A549 (cell line): ENCODE results near the gene RPH3AL. TPM values are rescaled to one million over a fixed set of nuclear protein-coding genes. Genes with fewer than 3 reads are reported as not detected.
A peak's percentile ranks its signal among the peaks of the same experiment; 100 is the strongest.

ENCODE experiments used
- ATAC-seq, 2 experiments: fragments of 200-7000 bp in 1 of 2; fragments of >200 bp in 1 of 2; cut with Nextera tagmentation in 1 of 2; cut with Tn5 transposase in 1 of 2; 3 replicates each; pipeline versions ENCODE4 v1.8.0 to v1.9.1; 2018 to 2020; ENCODE audit warnings: mild to moderate bottlenecking in 1 of 2, moderate library complexity in 1 of 2
- CTCF ChIA-PET: fragments of 300-600 bp; sonication (Branson Sonifier 250); formaldehyde crosslinking; extraction: SDS; loops from one replicate; lab custom pipeline; 2021; ENCODE audit warnings: antibody characterized with exemption, inconsistent platforms; lab: Yijun Ruan, JAX
- POLR2A ChIA-PET: fragments of 350-600 bp; formaldehyde crosslinking; extraction: SDS; loops from one replicate; lab custom pipeline; 2021; ENCODE audit warnings: antibody characterized with exemption, inconsistent platforms; lab: Yijun Ruan, JAX
- DNase-seq, 2 experiments: peaks; one replicate each; pipeline versions ENCODE4 v3.0.0 to v3.0.0-alpha.2; 2011 to 2016; ENCODE audit warnings: low read depth in 1 of 2, low spot score in 1 of 2
- FAIRE-seq: peaks from 2 replicates; lab custom pipeline; 2011; peaks lifted over from hg19 to GRCh38; lab: Jason Lieb, UNC
- H3K27ac ChIP-seq, 2 experiments: fragments of >200 bp; sonication (Bioruptor Twin); formaldehyde crosslinking; 3 replicates each; pipeline ENCODE4 v1.5.1; 2016 to 2017
- H3K4me1 ChIP-seq: fragments of >200 bp; sonication (Bioruptor Twin); formaldehyde crosslinking; 3 replicates; pipeline ENCODE4 v1.6.1; 2016
- H3K4me2 ChIP-seq: fragments of >200 bp; sonication (Bioruptor Twin); formaldehyde crosslinking; 3 replicates; pipeline ENCODE4 v1.6.1; 2016
- H3K4me3 ChIP-seq: fragments of >200 bp; sonication (Bioruptor Twin); formaldehyde crosslinking; 3 replicates; pipeline ENCODE4 v1.5.1; 2016
- H3K9me3 ChIP-seq: fragments of >200 bp; sonication (Bioruptor Twin); formaldehyde crosslinking; 3 replicates; pipeline ENCODE4 v1.6.1; 2016
- CHD2 ChIP-seq: fragments of 150-350 bp; IDR thresholded peaks from 2 replicates; pipeline ENCODE4 v1.6.1; 2014; ENCODE audit warnings: low read length; ENCODE audit not compliant: partially characterized antibody
- CHD4 ChIP-seq: fragments of 200-600 bp; sonication (generic); IDR thresholded peaks from 2 replicates; pipeline ENCODE4 v1.6.1; 2016; ENCODE audit warnings: antibody characterized with exemption, mild to moderate bottlenecking, borderline replicate concordance
- E2F6 ChIP-seq: IDR thresholded peaks from 2 replicates; pipeline ENCODE4 v1.6.1; 2012; ENCODE audit warnings: low read depth, borderline replicate concordance
- EHF ChIP-seq: fragments of 250-450 bp; sonication (Bioruptor Pico); IDR thresholded peaks from 2 replicates; pipeline ENCODE4 v1.5.0; 2020; ENCODE audit warnings: mild to moderate bottlenecking
- EP300 ChIP-seq, 2 experiments: fragments of >200 bp; sonication (Bioruptor Twin); formaldehyde crosslinking; IDR thresholded peaks; 2 replicates in 1 of 2; 3 replicates in 1 of 2; pipeline ENCODE4 v1.6.1; 2016 to 2017
- ESRRA ChIP-seq: fragments of 150-350 bp; IDR thresholded peaks from 2 replicates; pipeline ENCODE4 v1.6.1; 2014; ENCODE audit warnings: mild to moderate bottlenecking, low read length, borderline replicate concordance
- FOSB ChIP-seq: fragments of 250-450 bp; sonication (Bioruptor Pico); IDR thresholded peaks from 2 replicates; pipeline ENCODE4 v1.5.0; 2020; ENCODE audit warnings: mild to moderate bottlenecking, moderate library complexity
- FOXS1 ChIP-seq: fragments of 250-450 bp; sonication (Bioruptor Pico); IDR thresholded peaks from 2 replicates; pipeline ENCODE4 v1.5.0; 2020; ENCODE audit warnings: mild to moderate bottlenecking, moderate library complexity
- HDAC2 ChIP-seq: fragments of 200-600 bp; sonication (generic); IDR thresholded peaks from 2 replicates; pipeline ENCODE4 v1.6.1; 2016
- KDM5A ChIP-seq: fragments of 200-600 bp; sonication (generic); IDR thresholded peaks from 2 replicates; pipeline ENCODE4 v1.6.1; 2016; ENCODE audit warnings: antibody characterized with exemption, mild to moderate bottlenecking
- NPAS2 ChIP-seq: fragments of 250-450 bp; sonication (Bioruptor Pico); IDR thresholded peaks from 2 replicates; pipeline ENCODE4 v1.8.0; 2022; ENCODE audit warnings: mild to moderate bottlenecking, moderate library complexity, borderline replicate concordance
- NR3C1 ChIP-seq: fragments of >200 bp; sonication (Bioruptor Twin); formaldehyde crosslinking; IDR thresholded peaks from 3 replicates; pipeline ENCODE4 v1.6.1; 2017
- PHF8 ChIP-seq: fragments of 200-600 bp; sonication (generic); IDR thresholded peaks from 2 replicates; pipeline ENCODE4 v1.6.1; 2016; ENCODE audit warnings: low read depth, mild to moderate bottlenecking, antibody characterized with exemption, moderate library complexity, borderline replicate concordance
- RFX5 ChIP-seq: fragments of 450-650 bp; IDR thresholded peaks from 2 replicates; pipeline ENCODE4 v1.7.1; 2014; ENCODE audit warnings: antibody characterized with exemption, mild to moderate bottlenecking, moderate library complexity
- RNF2 ChIP-seq: fragments of 200-600 bp; sonication (generic); IDR thresholded peaks from 2 replicates; pipeline ENCODE4 v1.6.1; 2016; ENCODE audit warnings: low read depth, mild to moderate bottlenecking, antibody characterized with exemption, moderate library complexity, borderline replicate concordance
- SMC3 ChIP-seq: fragments of >200 bp; sonication (Bioruptor Twin); formaldehyde crosslinking; IDR thresholded peaks from 3 replicates; pipeline ENCODE4 v1.6.1; 2018; ENCODE audit warnings: inconsistent platforms
- SREBF2 ChIP-seq: fragments of 450-650 bp; IDR thresholded peaks from 2 replicates; pipeline ENCODE4 v1.6.1; 2014; ENCODE audit warnings: mild to moderate bottlenecking, moderate library complexity
- TP53 ChIP-seq: fragments of 250-450 bp; sonication (Bioruptor Pico); IDR thresholded peaks from 2 replicates; pipeline ENCODE4 v1.5.0; 2021; ENCODE audit warnings: mild to moderate bottlenecking, moderate library complexity
- ZFP36 ChIP-seq: fragments of 450-650 bp; IDR thresholded peaks from 2 replicates; pipeline ENCODE4 v1.6.1; 2014; ENCODE audit warnings: borderline replicate concordance; ENCODE audit not compliant: partially characterized antibody
- WGBS: methylation state at CpG from one replicate; pipeline ENCODE4 v1.1.6; 2017; ENCODE audit errors: missing lambda C conversion rate; 5-methylcytosine and 5-hydroxymethylcytosine counted together
- polyA plus RNA-seq, 4 experiments: library from polyadenylated mRNA; depleted of rRNA in 3 of 4; stranded (reverse); fragments of >200 nt; fragmentation: RNase III in 1 of 4; extraction: RNeasy Plus Mini Kit Qiagen cat#74134 plus additional on column Dnase treatment in 1 of 4; gene quantifications; 2 replicates in 3 of 4; 3 replicates in 1 of 4; pipeline ENCODE4 v1.2.3, GENCODE V29; 2011 to 2017
- TF ChIP-seq, protein P1 (sequence below): fragments of 150-350 bp; IDR thresholded peaks from 2 replicates; pipeline ENCODE4 v1.6.1; 2014; ENCODE audit warnings: low read depth, mild to moderate bottlenecking, low read length
- TF ChIP-seq, protein P2 (sequence below): fragments of >200 bp; sonication (Bioruptor Twin); formaldehyde crosslinking; IDR thresholded peaks from 2 replicates; pipeline ENCODE4 v1.6.1; 2016
- TF ChIP-seq, protein P3 (sequence below): IDR thresholded peaks from 2 replicates; pipeline ENCODE4 v1.6.1; 2012

RPH3AL gene
- polyA plus RNA-seq, 2 of the 4 experiments (the other 2 are of a cell fraction) = 23.3 to 31.1 TPM

GRCh38 chr17:246851-247421 is 105.7 kb downstream of the RPH3AL start:
- 92% methylated on average over 23 of the region's 23 CpGs for WGBS
- Histone ChIP-seq H3K4me2 (no peak overlapping the region), H3K27ac (no peak overlapping the region), H3K4me3 (no peak overlapping the region), H3K4me1 (no peaks in the 10 kb centered on the region), H3K9me3 (no peaks in the 10 kb centered on the region)
- TF ChIP-seq CHD2 (no peak), ZFP36 (no peak), TP53 (CRISPR knock-in tag) (no peak), ESRRA (no peak), SREBF2 (no peak), RFX5 (no peak), E2F6 (no peak), RNF2 (no peak), PHF8 (no peak), CHD4 (no peak), FOXS1 (CRISPR knock-in tag) (no peak), EHF (no peak)
- TF ChIP-seq, protein P1, sequence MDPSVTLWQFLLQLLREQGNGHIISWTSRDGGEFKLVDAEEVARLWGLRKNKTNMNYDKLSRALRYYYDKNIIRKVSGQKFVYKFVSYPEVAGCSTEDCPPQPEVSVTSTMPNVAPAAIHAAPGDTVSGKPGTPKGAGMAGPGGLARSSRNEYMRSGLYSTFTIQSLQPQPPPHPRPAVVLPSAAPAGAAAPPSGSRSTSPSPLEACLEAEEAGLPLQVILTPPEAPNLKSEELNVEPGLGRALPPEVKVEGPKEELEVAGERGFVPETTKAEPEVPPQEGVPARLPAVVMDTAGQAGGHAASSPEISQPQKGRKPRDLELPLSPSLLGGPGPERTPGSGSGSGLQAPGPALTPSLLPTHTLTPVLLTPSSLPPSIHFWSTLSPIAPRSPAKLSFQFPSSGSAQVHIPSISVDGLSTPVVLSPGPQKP = no peak
- TF ChIP-seq, protein P2, sequence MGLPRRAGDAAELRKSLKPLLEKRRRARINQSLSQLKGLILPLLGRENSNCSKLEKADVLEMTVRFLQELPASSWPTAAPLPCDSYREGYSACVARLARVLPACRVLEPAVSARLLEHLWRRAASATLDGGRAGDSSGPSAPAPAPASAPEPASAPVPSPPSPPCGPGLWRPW = no peak
- CTCF ChIA-PET = no interaction called here
- FAIRE-seq (no peak), ATAC-seq (peak in 1 of 2 experiments; percentile 34; a peak in 3 of 6 replicates), DNase-seq (no peak)
- POLR2A ChIA-PET = no interaction called here

DNA sequence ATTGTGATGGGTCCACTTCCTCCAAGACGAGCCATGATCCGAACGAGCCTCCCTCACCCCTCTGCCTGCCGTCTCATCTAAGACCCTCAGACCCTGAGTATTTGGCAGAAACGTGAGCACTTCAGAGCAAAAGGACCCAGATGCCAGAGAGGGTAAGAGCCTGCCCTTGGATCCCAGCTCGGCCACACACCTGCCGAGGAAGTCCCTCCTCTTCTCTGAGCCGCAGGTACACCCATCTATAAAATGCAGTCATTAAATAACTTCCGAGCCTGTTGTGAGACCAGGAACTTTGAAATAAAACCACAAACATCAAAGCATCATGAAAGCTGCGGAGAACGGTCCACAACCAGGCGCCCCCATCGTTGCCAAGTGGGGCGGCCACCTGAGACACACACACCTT is 106.4 kb downstream of the RPH3AL start:
- FAIRE-seq (no peak), ATAC-seq (no peak), DNase-seq (no peak)
- Histone ChIP-seq H3K27ac (no peak overlapping the region), H3K4me1 (no peaks in the 10 kb centered on the region), H3K4me3 (no peak overlapping the region), H3K9me3 (no peaks in the 10 kb centered on the region), H3K4me2 (no peak overlapping the region)
- CTCF ChIA-PET = no interaction called here
- POLR2A ChIA-PET = no interaction called here
- WGBS = 96% methylated on average over 14 of the region's 14 CpGs
- TF ChIP-seq SMC3 (no peak), ESRRA (no peak)

DNA sequence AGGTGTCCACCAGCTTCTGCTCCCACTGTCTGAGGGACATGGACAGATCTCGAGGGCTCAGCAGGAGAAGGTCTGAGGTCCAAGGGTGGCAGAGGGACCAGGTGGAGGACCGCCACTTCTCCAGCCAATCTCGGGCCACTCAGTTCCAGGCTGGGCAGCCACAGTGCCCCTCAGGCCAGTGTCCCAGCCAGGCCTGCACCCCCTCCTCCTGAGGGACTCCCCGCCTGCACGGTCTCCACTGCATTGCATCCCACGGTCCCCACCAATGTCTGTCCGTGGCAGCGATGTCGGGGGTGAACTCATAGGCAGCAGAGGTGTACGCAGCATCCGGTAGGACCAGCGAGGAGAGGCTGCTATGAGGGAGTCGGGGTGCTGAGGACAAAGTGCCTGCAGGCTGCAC is 107.0 kb downstream of the RPH3AL start:
- ATAC-seq (no peak), FAIRE-seq (no peak)
- CTCF ChIA-PET = no interaction called here
- 91% methylated on average over 13 of the region's 13 CpGs for WGBS
- POLR2A ChIA-PET = no interaction called here
- H3K4me1 ChIP-seq = no peaks in the 10 kb centered on the region
- TF ChIP-seq FOSB (CRISPR knock-in tag) (no peak), SREBF2 (no peak), E2F6 (no peak), EP300 (IDR thresholded peaks at IDR 0.05) (no peak), HDAC2 (no peak), NR3C1 (no peak), NPAS2 (CRISPR knock-in tag) (no peak), KDM5A (no peak)
- TF ChIP-seq, protein P3, sequence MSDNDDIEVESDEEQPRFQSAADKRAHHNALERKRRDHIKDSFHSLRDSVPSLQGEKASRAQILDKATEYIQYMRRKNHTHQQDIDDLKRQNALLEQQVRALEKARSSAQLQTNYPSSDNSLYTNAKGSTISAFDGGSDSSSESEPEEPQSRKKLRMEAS = no peak
- TF ChIP-seq, all 56 proteins: peak for 0
- Histone ChIP-seq H3K27ac (no peak overlapping the region), H3K9me3 (no peaks in the 10 kb centered on the region), H3K4me3 (no peak overlapping the region), H3K4me2 (no peak overlapping the region)
- DNase-seq = no peak
